T-helper 2 cell treated with Interferon-gamma antibody and Interleukin-4, amounts not matched to agents 5 μg/mL and 100 μg/mL, for 36 hours (primary cell): ENCODE data around the gene PPP2R1A.

Source experiments
- DNase-seq: peaks from one replicate; pipeline ENCODE4 v3.0.0; 2021; ENCODE audit warnings: low spot score
- H3K27ac Mint-ChIP-seq: one replicate; pipeline ENCODE4 v1.8.0; 2021; ENCODE audit warnings: mild to moderate bottlenecking, mixed read lengths
- H3K27me3 Mint-ChIP-seq: one replicate; pipeline ENCODE4 v1.8.0; 2021; ENCODE audit warnings: low read depth, mixed read lengths
- H3K36me3 Mint-ChIP-seq: one replicate; pipeline ENCODE4 v1.8.0; 2021; ENCODE audit warnings: low read depth, mixed read lengths
- H3K4me1 Mint-ChIP-seq: one replicate; pipeline ENCODE4 v1.8.0; 2021; ENCODE audit warnings: low read depth, mixed read lengths
- H3K4me3 Mint-ChIP-seq: one replicate; pipeline ENCODE4 v1.8.0; 2022; ENCODE audit warnings: mild to moderate bottlenecking, moderate library complexity, mixed read lengths
- H3K9me3 Mint-ChIP-seq: one replicate; pipeline ENCODE4 v1.8.0; 2021; ENCODE audit warnings: mixed read lengths

PPP2R1A gene

GRCh38 chr19:52216401-52216800 is 26.5 kb downstream of the PPP2R1A start:
- Mint-ChIP-seq H3K4me3 (no peak overlapping the region), H3K27ac (no peak overlapping the region), H3K27me3 (no peaks in the 10 kb centered on the region), H3K4me1 (no peaks in the 10 kb centered on the region), H3K9me3 (no peaks in the 10 kb centered on the region), H3K36me3 (peaks cover 85% of the 10 kb centered on the region)
- DNase-seq = no peak

GRCh38 chr19:52217576-52217975 is 27.7 kb downstream of the PPP2R1A start:
- no peaks in the 10 kb centered on the region for H3K27me3 Mint-ChIP-seq
- H3K9me3 Mint-ChIP-seq = no peaks in the 10 kb centered on the region
- no peak overlapping the region for H3K27ac Mint-ChIP-seq
- H3K4me3 Mint-ChIP-seq = no peak overlapping the region
- H3K36me3 Mint-ChIP-seq = peaks cover 85% of the 10 kb centered on the region
- DNase-seq = no peak
- H3K4me1 Mint-ChIP-seq = no peaks in the 10 kb centered on the region

GRCh38 chr19:52219611-52220010 is 29.8 kb downstream of the PPP2R1A start:
- no peaks in the 10 kb centered on the region for H3K9me3 Mint-ChIP-seq
- peaks cover 86% of the 10 kb centered on the region for H3K36me3 Mint-ChIP-seq
- no peak for DNase-seq
- no peaks in the 10 kb centered on the region for H3K4me1 Mint-ChIP-seq
- H3K27me3 Mint-ChIP-seq = no peaks in the 10 kb centered on the region
- no peak overlapping the region for H3K4me3 Mint-ChIP-seq
- H3K27ac Mint-ChIP-seq = no peak overlapping the region

GRCh38 chr19:52221031-52221430 is 31.2 kb downstream of the PPP2R1A start:
- H3K27me3 Mint-ChIP-seq = no peaks in the 10 kb centered on the region
- peaks cover 87% of the 10 kb centered on the region for H3K36me3 Mint-ChIP-seq
- H3K27ac Mint-ChIP-seq = no peak overlapping the region
- no peaks in the 10 kb centered on the region for H3K4me1 Mint-ChIP-seq
- no peaks in the 10 kb centered on the region for H3K9me3 Mint-ChIP-seq
- H3K4me3 Mint-ChIP-seq = no peak overlapping the region
- no peak for DNase-seq

- no peak overlapping the region for H3K27ac Mint-ChIP-seq
- DNase-seq = no peak
- no peaks in the 10 kb centered on the region for H3K9me3 Mint-ChIP-seq
- H3K4me3 Mint-ChIP-seq = no peak overlapping the region
- H3K36me3 Mint-ChIP-seq = peaks cover 89% of the 10 kb centered on the region
- H3K4me1 Mint-ChIP-seq = peaks cover 2% of the 10 kb centered on the region
- H3K27me3 Mint-ChIP-seq = no peaks in the 10 kb centered on the region
These were observed 32.1 kb downstream of the PPP2R1A start for GRCh38 chr19:52221831-52222375.

- H3K27ac Mint-ChIP-seq = no peak overlapping the region
- peaks cover 88% of the 10 kb centered on the region for H3K36me3 Mint-ChIP-seq
- H3K4me1 Mint-ChIP-seq = peaks cover 2% of the 10 kb centered on the region
- DNase-seq = no peak
- no peak overlapping the region for H3K4me3 Mint-ChIP-seq
- no peaks in the 10 kb centered on the region for H3K27me3 Mint-ChIP-seq
- H3K9me3 Mint-ChIP-seq = no peaks in the 10 kb centered on the region
These were observed 34.4 kb downstream of the PPP2R1A start for GRCh38 chr19:52224211-52224610.

GRCh38 chr19:52226652-52227051 is 36.8 kb downstream of the PPP2R1A start:
- H3K9me3 Mint-ChIP-seq = no peaks in the 10 kb centered on the region
- H3K4me3 Mint-ChIP-seq = no peak overlapping the region
- no peak overlapping the region for H3K27ac Mint-ChIP-seq
- H3K27me3 Mint-ChIP-seq = no peaks in the 10 kb centered on the region
- peaks cover 71% of the 10 kb centered on the region for H3K36me3 Mint-ChIP-seq
- DNase-seq = no peak
- H3K4me1 Mint-ChIP-seq = peaks cover 2% of the 10 kb centered on the region

GRCh38 chr19:52227196-52227940 is 37.5 kb downstream of the PPP2R1A start:
- DNase-seq = no peak
- Mint-ChIP-seq H3K27ac (no peak overlapping the region), H3K4me1 (peaks cover 2% of the 10 kb centered on the region), H3K9me3 (no peaks in the 10 kb centered on the region), H3K36me3 (peaks cover 67% of the 10 kb centered on the region), H3K4me3 (no peak overlapping the region), H3K27me3 (no peaks in the 10 kb centered on the region)

- no peak overlapping the region for H3K27ac Mint-ChIP-seq
These were observed 38.1 kb downstream of the PPP2R1A start for GRCh38 chr19:52227980-52228379.

GRCh38 chr19:52229524-52229923 is 39.7 kb downstream of the PPP2R1A start:
- no peak for DNase-seq
- Mint-ChIP-seq H3K9me3 (no peaks in the 10 kb centered on the region), H3K4me3 (no peak overlapping the region), H3K27me3 (no peaks in the 10 kb centered on the region), H3K4me1 (peaks cover 2% of the 10 kb centered on the region), H3K36me3 (peaks cover 45% of the 10 kb centered on the region), H3K27ac (no peak overlapping the region)

More at GRCh38 chr19:52227980-52228379, 38.1 kb downstream of the PPP2R1A start:
- Mint-ChIP-seq H3K4me3 (no peak overlapping the region), H3K9me3 (no peaks in the 10 kb centered on the region), H3K36me3 (peaks cover 61% of the 10 kb centered on the region), H3K4me1 (peaks cover 2% of the 10 kb centered on the region), H3K27me3 (no peaks in the 10 kb centered on the region)
- DNase-seq = no peak

GRCh38 chr19:52230685-52231084 is 40.8 kb downstream of the PPP2R1A start:
- H3K27ac Mint-ChIP-seq = no peak overlapping the region
- H3K27me3 Mint-ChIP-seq = no peaks in the 10 kb centered on the region
- H3K4me3 Mint-ChIP-seq = no peak overlapping the region
- H3K4me1 Mint-ChIP-seq = peaks cover 2% of the 10 kb centered on the region
- H3K9me3 Mint-ChIP-seq = no peaks in the 10 kb centered on the region
- DNase-seq = no peak
- H3K36me3 Mint-ChIP-seq = peaks cover 38% of the 10 kb centered on the region

- no peaks in the 10 kb centered on the region for H3K27me3 Mint-ChIP-seq
- no peak for DNase-seq
- H3K27ac Mint-ChIP-seq = no peak overlapping the region
- H3K36me3 Mint-ChIP-seq = peaks cover 32% of the 10 kb centered on the region
- no peak overlapping the region for H3K4me3 Mint-ChIP-seq
- H3K4me1 Mint-ChIP-seq = no peaks in the 10 kb centered on the region
- H3K9me3 Mint-ChIP-seq = no peaks in the 10 kb centered on the region
These were observed 41.5 kb downstream of the PPP2R1A start for GRCh38 chr19:52231154-52231910.

- no peaks in the 10 kb centered on the region for H3K27me3 Mint-ChIP-seq
- H3K27ac Mint-ChIP-seq = no peak overlapping the region
- no peaks in the 10 kb centered on the region for H3K4me1 Mint-ChIP-seq
- H3K36me3 Mint-ChIP-seq = peaks cover 9% of the 10 kb centered on the region
- H3K4me3 Mint-ChIP-seq = no peak overlapping the region
- H3K9me3 Mint-ChIP-seq = no peaks in the 10 kb centered on the region
- no peak for DNase-seq
These were observed 44.6 kb downstream of the PPP2R1A start for GRCh38 chr19:52234406-52234805.

GRCh38 chr19:52237197-52237596 is 47.3 kb downstream of the PPP2R1A start:
- no peaks in the 10 kb centered on the region for H3K4me1 Mint-ChIP-seq
- H3K27me3 Mint-ChIP-seq = no peaks in the 10 kb centered on the region
- H3K36me3 Mint-ChIP-seq = no peaks in the 10 kb centered on the region
- H3K9me3 Mint-ChIP-seq = no peaks in the 10 kb centered on the region
- no peak overlapping the region for H3K27ac Mint-ChIP-seq
- no peak for DNase-seq
- H3K4me3 Mint-ChIP-seq = no peak overlapping the region
